Fibroblast of lung (primary cell): ENCODE measurements around the gene FYN. TPM values are rescaled to one million over a fixed set of nuclear protein-coding genes. Genes with fewer than 3 reads are reported as not detected.

ENCODE experiments used
- DNase-seq, 2 donors: peaks; one replicate each; pipeline versions ENCODE4 v3.0.0 to v3.0.0-alpha.2; 2010; ENCODE audit warnings: low read depth in 2 of 2
- H2AFZ ChIP-seq: 2 replicates; pipeline ENCODE4 v1.5.1; 2012; ENCODE audit warnings: low read length, control low read depth, inconsistent platforms
- H3K27ac ChIP-seq: 2 replicates; pipeline ENCODE4 v1.5.1; 2011; ENCODE audit warnings: low read length, control low read depth; ENCODE audit not compliant: insufficient read depth
- H3K27me3 ChIP-seq: 2 replicates; pipeline ENCODE4 v1.5.1; 2011; ENCODE audit warnings: mild to moderate bottlenecking, low read length; ENCODE audit not compliant: control insufficient read depth, insufficient read depth
- H3K36me3 ChIP-seq: 2 replicates; pipeline ENCODE4 v1.5.1; 2011; ENCODE audit warnings: low read length; ENCODE audit not compliant: control insufficient read depth, insufficient read depth
- H3K4me1 ChIP-seq: 2 replicates; pipeline ENCODE4 v1.5.1; 2011; ENCODE audit warnings: low read length; ENCODE audit not compliant: control insufficient read depth, insufficient read depth; ENCODE audit errors: extremely low read depth
- H3K4me2 ChIP-seq: 2 replicates; pipeline ENCODE4 v1.5.1; 2011; ENCODE audit warnings: low read length, control low read depth; ENCODE audit not compliant: insufficient read depth; ENCODE audit errors: extremely low read depth
- H3K4me3 ChIP-seq, 4 experiments: fragments of 200-600 bp in 1 of 4; sonication (generic) in 1 of 4; replicated peaks in 1 of 4; 2 replicates each; pipeline ENCODE4 v1.5.1; 2011 to 2016; ENCODE audit warnings: low read length in 4 of 4, low read depth in 3 of 4, mild to moderate bottlenecking in 3 of 4, control low read depth in 2 of 4, inconsistent platforms in 1 of 4, mixed read lengths in 1 of 4; ENCODE audit not compliant: insufficient read depth in 1 of 4; ENCODE audit errors: control extremely low read depth in 1 of 4
- H3K79me2 ChIP-seq: 2 replicates; pipeline ENCODE4 v1.5.1; 2012; ENCODE audit warnings: mild to moderate bottlenecking, low read length, inconsistent platforms; ENCODE audit not compliant: control insufficient read depth, insufficient read depth
- H3K9ac ChIP-seq: 2 replicates; pipeline ENCODE4 v1.5.1; 2011; ENCODE audit warnings: mild to moderate bottlenecking, low read length, control low read depth; ENCODE audit not compliant: insufficient read depth
- H3K9me3 ChIP-seq: 2 replicates; pipeline ENCODE4 v1.5.1; 2012; ENCODE audit warnings: low read depth, low read length; ENCODE audit not compliant: control insufficient read depth, insufficient read depth
- H4K20me1 ChIP-seq: 2 replicates; pipeline ENCODE4 v1.5.1; 2011; ENCODE audit warnings: low read length; ENCODE audit not compliant: control insufficient read depth, insufficient read depth; ENCODE audit errors: extremely low read depth
- CTCF ChIP-seq, 2 donors: IDR thresholded peaks in 1 of 2; conservative IDR thresholded peaks in 1 of 2; 1 replicate in 1 of 2; 2 replicates in 1 of 2; pipeline ENCODE4 v1.5.1; 2011 to 2012; ENCODE audit warnings: low read length in 2 of 2, control low read depth in 1 of 2, inconsistent platforms in 1 of 2, low read depth in 1 of 2, mild to moderate bottlenecking in 1 of 2
- EZH2 ChIP-seq: IDR thresholded peaks from 2 replicates; pipeline ENCODE4 v1.5.1; 2012; ENCODE audit warnings: low read length, control low read depth, mild to moderate bottlenecking; ENCODE audit errors: missing control alignments
- polyA plus RNA-seq, 2 donors: library from polyadenylated mRNA; depleted of rRNA in 1 of 2; stranded (reverse) in 1 of 2; unstranded in 1 of 2; fragments of >200 nt; gene quantifications; 2 replicates each; pipeline ENCODE4 v1.2.1, GENCODE V29; 2011 to 2012; ENCODE audit warnings: missing spikeins in 1 of 2
- total RNA-seq: library from RNA; depleted of rRNA; stranded (reverse); fragments of >200 nt; gene quantifications from 2 replicates; pipeline ENCODE4 v1.2.1, GENCODE V29; 2014

FYN gene
- total and polyA plus RNA-seq, 2 donors (not counting 1 experiment from before 2014, with no cell fraction given) = 64.7 TPM

GRCh38 chr6:111840803-111841202, 32.4 kb downstream of the FYN start:
- H3K79me2 ChIP-seq = no peaks in the 10 kb centered on the region
- H3K9me3 ChIP-seq = no peaks in the 10 kb centered on the region
- no peaks in the 10 kb centered on the region for H4K20me1 ChIP-seq
- TF ChIP-seq CTCF (conservative IDR thresholded peaks at IDR 0.05 in 1 of 2, IDR thresholded peaks at IDR 0.05 in 1 of 2; ENCODE audit: low read depth in 1 of 2, low read length in 2 of 2) (no peak), EZH2 (no peak)
- H3K4me3 ChIP-seq = no peak overlapping the region
- H3K9ac ChIP-seq = no peak overlapping the region
- DNase-seq = no peak
- H3K4me1 ChIP-seq = peaks cover 6% of the 10 kb centered on the region
- no peak overlapping the region for H2AFZ ChIP-seq
- H3K27me3 ChIP-seq = no peaks in the 10 kb centered on the region
- no peak overlapping the region for H3K4me2 ChIP-seq
- H3K36me3 ChIP-seq = no peaks in the 10 kb centered on the region
- H3K27ac ChIP-seq = no peak overlapping the region

- Histone ChIP-seq H3K9me3 (no peaks in the 10 kb centered on the region), H3K27ac (no peak overlapping the region), H2AFZ (no peak overlapping the region), H3K9ac (no peak overlapping the region), H4K20me1 (no peaks in the 10 kb centered on the region), H3K4me3 (no peak overlapping the region), H3K4me1 (peaks cover 6% of the 10 kb centered on the region), H3K27me3 (no peaks in the 10 kb centered on the region), H3K4me2 (no peak overlapping the region), H3K79me2 (no peaks in the 10 kb centered on the region), H3K36me3 (no peaks in the 10 kb centered on the region)
- TF ChIP-seq CTCF (conservative IDR thresholded peaks at IDR 0.05 in 1 of 2, IDR thresholded peaks at IDR 0.05 in 1 of 2; ENCODE audit: low read depth in 1 of 2, low read length in 2 of 2) (no peak), EZH2 (no peak)
- no peak for DNase-seq
These were observed 34.3 kb downstream of the FYN start for GRCh38 chr6:111838749-111839484.

- Histone ChIP-seq H3K9ac (no peak overlapping the region), H3K36me3 (no peaks in the 10 kb centered on the region), H3K79me2 (no peaks in the 10 kb centered on the region), H3K4me3 (no peak overlapping the region), H4K20me1 (no peaks in the 10 kb centered on the region), H3K4me1 (peaks cover 6% of the 10 kb centered on the region), H3K27me3 (no peaks in the 10 kb centered on the region), H3K27ac (no peak overlapping the region), H3K4me2 (no peak overlapping the region), H3K9me3 (no peaks in the 10 kb centered on the region), H2AFZ (no peak overlapping the region)
- no peak for DNase-seq
- no peak for TF ChIP-seq EZH2
- no peak for TF ChIP-seq CTCF (conservative IDR thresholded peaks at IDR 0.05 in 1 of 2, IDR thresholded peaks at IDR 0.05 in 1 of 2; ENCODE audit: low read depth in 1 of 2, low read length in 2 of 2)
These were observed 35.4 kb downstream of the FYN start for GRCh38 chr6:111837641-111838500.
